Measurements from ENCODE around the gene PTPN23. TPM values are rescaled to one million over a fixed set of nuclear protein-coding genes. Genes with fewer than 3 reads are reported as not detected.
A peak's percentile ranks its signal among the peaks of the same experiment; 100 is the strongest.
"Not testable (repeated sequence)": the region's sequence is repeated elsewhere in the genome, so short reads cannot be mapped to it uniquely, and the experiment has no call there.

The PTPN23 gene
- total and polyA plus RNA-seq, 10 donors: 5.0 to 195 (median 39.9) TPM

DNA sequence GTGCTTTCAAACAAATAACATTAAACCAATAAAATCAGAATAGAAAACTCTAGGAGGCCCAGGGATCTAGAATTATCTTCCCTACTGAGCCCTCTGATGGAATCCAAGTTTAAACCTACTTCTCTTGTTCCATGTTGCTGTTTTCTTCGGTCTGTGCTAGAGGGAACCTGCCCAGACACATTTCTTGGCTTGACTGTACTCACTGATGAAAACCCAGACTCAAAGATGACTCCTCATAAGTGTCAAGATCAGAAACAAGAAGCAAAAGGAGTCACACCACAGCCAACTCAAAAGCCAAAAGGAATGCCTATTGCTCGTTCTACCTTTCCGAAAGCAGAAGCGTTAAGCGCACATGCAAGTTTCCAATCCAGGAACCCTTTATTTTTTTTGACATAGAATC lies 63.3 kb downstream of the PTPN23 start:
- intact Hi-C loops (cut with DNase I; ENCODE audit: low total_unique reads): no loop called here
- H3K27ac ChIP-seq: peak overlapping the region in 3 of 8 donors; percentile 22 to 69 (median 26)
- peaks cover 3 to 26% (median 14%) of the 10 kb centered on the region in 6 donors for H3K4me1 ChIP-seq
- 91 to 97% (median 95%) methylated on average over 5 of the region's 5 CpGs for WGBS, 5 donors
- H3K36me3 ChIP-seq: peaks cover 0 to 38% (median 28%) of the 10 kb centered on the region in 6 donors
- H3K4me3 ChIP-seq: no peak overlapping the region
- DNase-seq: no peak
- TF ChIP-seq POLR2A (IDR thresholded peaks at IDR 0.05): no peak
- TF ChIP-seq, protein P1, sequence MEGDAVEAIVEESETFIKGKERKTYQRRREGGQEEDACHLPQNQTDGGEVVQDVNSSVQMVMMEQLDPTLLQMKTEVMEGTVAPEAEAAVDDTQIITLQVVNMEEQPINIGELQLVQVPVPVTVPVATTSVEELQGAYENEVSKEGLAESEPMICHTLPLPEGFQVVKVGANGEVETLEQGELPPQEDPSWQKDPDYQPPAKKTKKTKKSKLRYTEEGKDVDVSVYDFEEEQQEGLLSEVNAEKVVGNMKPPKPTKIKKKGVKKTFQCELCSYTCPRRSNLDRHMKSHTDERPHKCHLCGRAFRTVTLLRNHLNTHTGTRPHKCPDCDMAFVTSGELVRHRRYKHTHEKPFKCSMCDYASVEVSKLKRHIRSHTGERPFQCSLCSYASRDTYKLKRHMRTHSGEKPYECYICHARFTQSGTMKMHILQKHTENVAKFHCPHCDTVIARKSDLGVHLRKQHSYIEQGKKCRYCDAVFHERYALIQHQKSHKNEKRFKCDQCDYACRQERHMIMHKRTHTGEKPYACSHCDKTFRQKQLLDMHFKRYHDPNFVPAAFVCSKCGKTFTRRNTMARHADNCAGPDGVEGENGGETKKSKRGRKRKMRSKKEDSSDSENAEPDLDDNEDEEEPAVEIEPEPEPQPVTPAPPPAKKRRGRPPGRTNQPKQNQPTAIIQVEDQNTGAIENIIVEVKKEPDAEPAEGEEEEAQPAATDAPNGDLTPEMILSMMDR (IDR thresholded peaks at IDR 0.05 in 8 of 11, conservative IDR thresholded peaks at IDR 0.05 in 3 of 11): no peak
- no peak for TF ChIP-seq POLR2AphosphoS5 (IDR thresholded peaks at IDR 0.05)
- no peaks in the 10 kb centered on the region for H3K27me3 ChIP-seq (replicated peaks in 1 of 7)
- no peaks in the 10 kb centered on the region for H3K9me3 ChIP-seq

DNA sequence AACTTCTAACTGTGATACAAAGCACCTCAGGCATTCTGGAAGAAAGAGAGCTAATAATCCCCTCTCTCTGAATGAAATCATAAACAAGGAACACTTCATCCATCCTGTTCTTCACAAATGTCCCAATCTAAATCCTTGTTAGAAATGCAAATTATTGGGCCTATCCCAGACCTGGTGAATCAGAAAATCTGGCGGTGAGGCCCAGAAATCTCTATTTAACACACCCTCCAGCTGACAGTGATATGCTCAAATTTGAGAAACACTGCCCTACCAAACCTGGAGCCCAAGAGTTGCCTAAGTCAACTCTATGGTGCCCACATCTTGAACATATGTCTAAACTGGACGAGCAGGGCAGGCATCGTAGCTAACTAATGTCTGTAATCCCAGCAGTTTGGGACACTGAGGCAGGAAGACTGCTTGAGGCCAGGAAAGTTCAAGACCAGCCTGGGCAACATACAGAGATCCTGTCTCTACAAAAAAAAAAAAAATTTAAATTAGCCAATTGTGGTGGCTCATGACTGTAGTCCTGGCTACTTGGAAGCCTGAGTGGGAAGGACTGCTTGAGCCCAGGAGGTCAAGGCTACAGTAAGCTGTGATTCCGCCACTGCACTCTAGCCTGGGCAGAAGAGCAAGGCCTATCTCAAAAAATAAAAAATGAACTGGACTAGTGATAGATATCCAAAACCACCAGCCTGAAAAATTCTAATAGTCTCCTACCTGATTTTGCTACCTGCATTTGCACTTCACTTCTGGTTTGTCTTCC lies 71.8 kb downstream of the PTPN23 start:
- no peaks in the 10 kb centered on the region for H3K27me3 ChIP-seq (replicated peaks in 1 of 7)
- no peak for DNase-seq
- H3K36me3 ChIP-seq: no peaks in the 10 kb centered on the region
- intact Hi-C loops (cut with DNase I; ENCODE audit: low total_unique reads): no loop called here
- 65 to 95% (median 89%) methylated on average over 4 of the region's 4 CpGs for WGBS, 5 donors
- H3K4me3 ChIP-seq: no peak overlapping the region
- no peaks in the 10 kb centered on the region for H3K9me3 ChIP-seq
- no peak for TF ChIP-seq POLR2AphosphoS5 (IDR thresholded peaks at IDR 0.05)
- peaks cover 0 to 46% (median 12%) of the 10 kb centered on the region in 6 donors for H3K4me1 ChIP-seq
- no peak overlapping the region for H3K27ac ChIP-seq

DNA sequence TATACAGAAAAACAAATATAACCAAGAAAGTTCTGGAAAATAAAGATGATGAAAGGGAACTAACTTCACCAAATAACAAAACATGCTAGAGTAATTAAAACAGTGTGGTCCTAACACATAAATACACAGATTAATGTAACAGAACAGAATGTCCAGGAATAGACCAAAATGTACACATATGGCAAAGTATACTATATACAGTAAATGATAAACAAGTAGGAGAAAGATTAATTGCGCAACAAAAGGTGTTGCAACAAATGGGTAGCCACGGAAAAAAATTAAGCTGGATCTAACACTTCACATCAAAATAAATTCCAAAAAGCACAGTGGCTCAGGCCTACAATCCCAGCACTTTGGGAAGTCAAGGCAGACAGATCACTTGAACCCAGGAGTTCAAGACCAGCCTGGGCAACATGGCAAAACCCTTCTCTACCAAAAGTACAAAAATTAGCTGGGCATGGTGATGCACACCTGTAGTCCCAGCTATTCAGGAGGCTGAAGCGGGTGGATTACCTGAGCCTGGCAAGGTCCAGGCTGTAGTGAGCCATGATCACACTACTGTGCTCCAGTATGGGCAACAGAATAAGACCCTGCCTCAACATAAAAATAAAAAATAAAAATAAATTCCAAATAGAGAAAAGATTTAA lies 75.1 kb downstream of the PTPN23 start:
- no peak for TF ChIP-seq POLR2A (IDR thresholded peaks at IDR 0.05)
- no peaks in the 10 kb centered on the region for H3K27me3 ChIP-seq (replicated peaks in 1 of 7)
- peaks cover 0 to 46% (median 12%) of the 10 kb centered on the region in 6 donors for H3K4me1 ChIP-seq
- WGBS, 5 donors: 66 to 91% (median 78%) methylated on average over 3 of the region's 3 CpGs
- no peak overlapping the region for H3K4me3 ChIP-seq
- no peak for DNase-seq
- H3K9me3 ChIP-seq: peaks cover 0 to 20% (median 16%) of the 10 kb centered on the region in 8 donors
- intact Hi-C loops (cut with DNase I; ENCODE audit: low total_unique reads): no loop called here
- no peak overlapping the region for H3K27ac ChIP-seq
- peaks cover 0 to 13% (median 0%) of the 10 kb centered on the region in 6 donors for H3K36me3 ChIP-seq

DNA sequence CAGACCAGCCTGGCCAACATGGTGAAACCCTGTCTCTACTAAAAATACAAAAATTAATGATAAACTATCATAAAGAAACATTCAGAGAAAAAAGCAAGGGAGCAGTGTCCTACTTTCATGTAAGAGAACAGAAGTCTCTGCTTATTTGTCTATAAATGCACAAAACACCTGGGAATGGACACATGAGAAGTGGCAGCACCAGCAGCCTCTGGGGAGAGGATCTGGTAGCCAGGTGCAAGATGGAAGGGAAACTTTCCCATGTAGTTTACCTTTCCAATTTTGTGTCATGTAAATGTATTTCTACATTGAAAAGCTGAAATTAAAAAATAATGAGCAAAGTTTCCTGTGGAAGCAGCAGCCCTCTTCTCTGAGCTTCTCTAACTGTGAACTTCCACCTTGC lies 76.2 kb downstream of the PTPN23 start:
- intact Hi-C loops (cut with DNase I; ENCODE audit: low total_unique reads): no loop called here
- H3K36me3 ChIP-seq: peaks cover 0 to 14% (median 0%) of the 10 kb centered on the region in 6 donors
- no peak overlapping the region for H3K4me3 ChIP-seq
- H3K27me3 ChIP-seq (replicated peaks in 1 of 7): no peaks in the 10 kb centered on the region
- DNase-seq: no peak
- peaks cover 0 to 20% (median 16%) of the 10 kb centered on the region in 8 donors for H3K9me3 ChIP-seq
- TF ChIP-seq POLR2A (IDR thresholded peaks at IDR 0.05) (no peak), POLR2AphosphoS5 (IDR thresholded peaks at IDR 0.05) (no peak)
- TF ChIP-seq, protein P1 (IDR thresholded peaks at IDR 0.05 in 8 of 11, conservative IDR thresholded peaks at IDR 0.05 in 3 of 11): no peak
- no peak overlapping the region for H3K27ac ChIP-seq
- peaks cover 0 to 45% (median 12%) of the 10 kb centered on the region in 6 donors for H3K4me1 ChIP-seq

DNA sequence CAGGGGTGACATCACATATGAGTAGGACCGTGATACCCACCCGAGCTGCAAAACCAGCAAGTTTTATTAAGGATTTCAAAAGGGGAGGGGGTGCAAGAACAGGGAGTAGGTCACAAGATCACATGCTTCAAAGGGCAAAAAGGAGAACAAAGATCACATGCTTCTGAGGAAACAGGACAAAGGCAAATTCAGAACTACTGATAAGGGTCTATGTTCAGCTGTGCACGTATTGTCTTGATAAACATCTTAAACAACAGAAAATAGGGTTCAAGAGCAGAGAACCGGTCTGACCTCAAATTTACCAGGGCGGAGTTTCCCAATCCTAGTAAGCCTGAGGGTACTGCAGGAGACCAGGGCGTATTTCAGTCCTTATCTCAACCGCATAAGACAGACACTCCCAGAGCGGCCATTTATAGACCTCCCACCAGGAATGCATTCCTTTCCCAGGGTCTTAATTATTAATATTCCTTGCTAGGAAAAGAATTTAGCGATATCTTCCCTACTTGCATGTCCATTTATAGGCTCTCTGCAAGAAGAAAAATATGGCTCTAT lies 78.8 kb downstream of the PTPN23 start:
- DNase-seq; H3K27ac ChIP-seq; H3K27me3 ChIP-seq (replicated peaks in 1 of 7); H3K4me3 ChIP-seq; intact Hi-C loops (cut with DNase I; ENCODE audit: low total_unique reads): not testable (repeated sequence)
- Histone ChIP-seq H3K36me3 (peaks cover 0 to 14% (median 0%) of the 10 kb centered on the region in 6 donors), H3K9me3 (peaks cover 0 to 20% (median 16%) of the 10 kb centered on the region in 8 donors), H3K4me1 (peaks cover 0 to 52% (median 20%) of the 10 kb centered on the region in 6 donors)
- WGBS, 5 donors: 78 to 87% (median 82%) methylated on average over 9 of the region's 9 CpGs

Other genes starting within 250 kb of the PTPN23 start
- gene SETD2, start 216.9 kb upstream of the PTPN23 start, total RNA-seq: 10 to 100 TPM; 55.3 to 94.0 (median 73.0) TPM
- 10 to 100 TPM; 10.4 to 15.1 (median 11.3) TPM for gene SETD2, start 216.9 kb upstream of the PTPN23 start, polyA plus RNA-seq
- 10 to 100 TPM in 2 of 7 donors, 1 to 10 TPM in 5; 3.9 to 15.8 (median 6.6) TPM for gene KIF9, start 98.2 kb upstream of the PTPN23 start, total RNA-seq
- 10 to 100 TPM in 1 of 3 donors, 1 to 10 TPM in 2; 3.8 to 12.3 (median 6.8) TPM for gene KIF9, start 98.2 kb upstream of the PTPN23 start, polyA plus RNA-seq
- 10 to 100 TPM; 22.0 to 44.6 (median 31.3) TPM for gene KLHL18, start 98.1 kb upstream of the PTPN23 start, total RNA-seq
- 10 to 100 TPM; 19.2 to 28.3 (median 26.9) TPM for gene KLHL18, start 98.1 kb upstream of the PTPN23 start, polyA plus RNA-seq
- 100 to 1,000 TPM in 3 of 7 donors, 10 to 100 TPM in 4; 70.9 to 116 (median 97.8) TPM for gene SCAP, start 94.9 kb downstream of the PTPN23 start, total RNA-seq
- 10 to 100 TPM; 17.8 to 45.1 (median 29.4) TPM for gene SCAP, start 94.9 kb downstream of the PTPN23 start, polyA plus RNA-seq
- gene ELP6, start 132.7 kb downstream of the PTPN23 start, total RNA-seq: 10 to 100 TPM; 16.6 to 31.9 (median 24.2) TPM
- gene ELP6, start 132.7 kb downstream of the PTPN23 start, polyA plus RNA-seq: 10 to 100 TPM; 24.8 to 35.6 (median 30.4) TPM
- gene CSPG5, start 197.8 kb downstream of the PTPN23 start, total RNA-seq: under 1 TPM in 4 of 7 donors, not detected in 3; 0.17 to 0.34 (median 0.23) TPM
- under 1 TPM in 2 of 3 donors, not detected in 1; 0.09 to 0.10 TPM for gene CSPG5, start 197.8 kb downstream of the PTPN23 start, polyA plus RNA-seq

All from spleen (tissue), 11 donors.